ENCODE data around the gene RASSF1.

GRCh38 chr3:50298836-50299637 is 41.6 kb downstream of the RASSF1 start, which contains the start of the genes HYAL3 and NAA80:
- TF ChIP-seq CTCF (IDR thresholded peaks at IDR 0.05; ENCODE audit: insufficient read depth, low read depth, low read length) (no peak), EZH2 (IDR thresholded peaks at IDR 0.05; ENCODE audit: insufficient read depth, low read length) (no peak)

Data from astrocyte (in vitro differentiated cells and primary cell).